Activated T-cell treated with anti-CD3 and anti-CD28 coated beads, Interleukin-2, amount 50 U/mL, for 4 hours (primary cell): Measurements from ENCODE around the gene RPL13. TPM values are rescaled to one million over a fixed set of nuclear protein-coding genes. Genes with fewer than 3 reads are reported as not detected.

Experiments used
- ATAC-seq, 2 donors: fragments of 200-7000 bp; cut with Tn5 transposase; one replicate each; pipeline ENCODE4 v1.10.0; 2021
- DNase-seq: peaks from one replicate; pipeline ENCODE4 v3.0.0-alpha.2; 2020
- H3K27me3 Mint-ChIP-seq: one replicate; pipeline ENCODE4 v1.8.0; 2021; ENCODE audit warnings: low read depth, mixed read lengths
- H3K36me3 Mint-ChIP-seq: one replicate; pipeline ENCODE4 v1.8.0; 2022; ENCODE audit warnings: mixed read lengths; ENCODE audit not compliant: insufficient read depth
- H3K4me1 Mint-ChIP-seq: one replicate; pipeline ENCODE4 v1.8.0; 2021; ENCODE audit warnings: low read depth, mixed read lengths
- H3K4me3 Mint-ChIP-seq: one replicate; pipeline ENCODE4 v1.8.0; 2021; ENCODE audit warnings: mild to moderate bottlenecking, moderate library complexity, mixed read lengths
- H3K9me3 Mint-ChIP-seq: one replicate; pipeline ENCODE4 v1.8.0; 2021; ENCODE audit warnings: mixed read lengths
- total RNA-seq, 3 donors: library from RNA; stranded (reverse); gene quantifications; one replicate each; pipeline ENCODE4 v1.2.1, GENCODE V29; 2021

Gene RPL13
- total RNA-seq, 3 donors from 2014 or later = 3,320 to 3,425 (median 3,389) TPM

DNA sequence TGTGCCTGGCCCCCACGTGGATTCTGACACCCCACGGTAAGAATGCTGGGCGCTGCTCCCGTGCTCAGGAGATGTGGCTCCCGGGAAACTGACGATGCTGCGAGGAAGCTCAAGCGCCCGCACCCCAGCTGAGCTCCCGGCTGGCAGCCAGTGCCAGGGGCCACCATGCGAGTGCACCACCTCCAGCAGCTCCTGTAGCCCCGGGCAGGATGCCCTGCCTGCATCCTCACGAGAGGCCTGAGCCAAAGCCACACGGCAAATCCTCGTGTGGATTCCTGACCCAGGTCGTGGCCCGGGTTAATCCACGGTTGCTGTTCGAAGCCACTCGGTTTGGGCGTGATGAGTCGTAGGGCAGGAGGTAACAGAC lies 41.4 kb downstream of the RPL13 start:
- H3K4me1 Mint-ChIP-seq = peaks cover 16% of the 10 kb centered on the region
- H3K27me3 Mint-ChIP-seq = peaks cover 4% of the 10 kb centered on the region
- H3K9me3 Mint-ChIP-seq = no peaks in the 10 kb centered on the region
- H3K36me3 Mint-ChIP-seq = no peaks in the 10 kb centered on the region
- no peak for DNase-seq
- H3K4me3 Mint-ChIP-seq = no peak overlapping the region
- no peak for ATAC-seq

- H3K27me3 Mint-ChIP-seq = peaks cover 4% of the 10 kb centered on the region
- peaks cover 16% of the 10 kb centered on the region for H3K4me1 Mint-ChIP-seq
- H3K9me3 Mint-ChIP-seq = no peaks in the 10 kb centered on the region
- DNase-seq = peak; percentile 68
- peak; percentile 96 to 98 for ATAC-seq
- no peak overlapping the region for H3K4me3 Mint-ChIP-seq
- H3K36me3 Mint-ChIP-seq = no peaks in the 10 kb centered on the region
Measured at GRCh38 chr16:89602273-89602951, 41.9 kb downstream of the RPL13 start.

GRCh38 chr16:89602952-89603590 lies 42.6 kb downstream of the RPL13 start:
- Mint-ChIP-seq H3K27me3 (peaks cover 4% of the 10 kb centered on the region), H3K9me3 (no peaks in the 10 kb centered on the region), H3K36me3 (no peaks in the 10 kb centered on the region), H3K4me3 (no peak overlapping the region), H3K4me1 (peaks cover 16% of the 10 kb centered on the region)
- ATAC-seq (no peak), DNase-seq (no peak)

- H3K36me3 Mint-ChIP-seq = no peaks in the 10 kb centered on the region
Measured at GRCh38 chr16:89604764-89605163, 44.3 kb downstream of the RPL13 start.

DNA sequence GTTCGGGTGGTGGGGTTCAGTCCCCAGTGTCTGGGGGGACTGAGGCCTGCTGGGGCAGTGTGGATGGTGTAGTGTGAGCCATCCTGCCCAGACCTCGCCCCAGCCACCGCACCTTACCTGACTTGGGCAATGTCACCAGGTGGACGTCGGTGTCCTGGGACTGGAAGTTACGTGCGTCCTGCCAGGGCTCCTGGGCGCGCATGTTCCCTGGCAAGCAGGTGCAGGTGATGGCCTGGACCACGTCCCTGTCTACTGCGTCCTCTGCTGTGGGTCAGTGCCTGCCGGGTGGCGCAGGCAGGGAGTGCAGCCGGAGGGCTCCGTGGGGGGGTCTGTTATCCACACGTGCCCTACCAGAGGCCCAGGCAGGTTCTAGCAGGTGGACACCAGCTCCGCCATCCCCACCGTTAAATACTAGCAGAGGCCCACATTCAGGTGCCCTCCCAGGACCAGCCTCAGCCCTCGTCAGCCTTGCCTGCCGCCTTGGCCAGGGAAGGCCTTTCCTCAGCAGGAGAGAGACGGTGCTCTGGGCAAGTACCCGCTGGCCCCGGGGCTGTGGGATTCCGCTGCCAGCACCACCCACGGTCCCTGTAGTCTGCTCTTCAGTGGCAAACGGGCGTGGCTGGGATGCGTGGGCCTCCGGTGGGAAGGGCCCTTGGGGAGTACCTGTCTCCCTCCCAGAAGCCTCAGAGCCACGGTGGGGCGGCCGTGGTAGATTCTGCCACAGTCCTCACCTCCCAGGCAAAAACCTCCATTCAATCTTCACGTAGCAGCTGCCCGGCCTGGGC lies 44.9 kb downstream of the RPL13 start:
- peaks cover 4% of the 10 kb centered on the region for H3K27me3 Mint-ChIP-seq
- no peak for ATAC-seq
- H3K4me1 Mint-ChIP-seq = peaks cover 13% of the 10 kb centered on the region
- H3K4me3 Mint-ChIP-seq = no peak overlapping the region
- H3K9me3 Mint-ChIP-seq = no peaks in the 10 kb centered on the region
- no peaks in the 10 kb centered on the region for H3K36me3 Mint-ChIP-seq
- DNase-seq = no peak

More at GRCh38 chr16:89604764-89605163, 44.3 kb downstream of the RPL13 start:
- Mint-ChIP-seq H3K4me3 (no peak overlapping the region), H3K4me1 (peaks cover 13% of the 10 kb centered on the region), H3K27me3 (peaks cover 4% of the 10 kb centered on the region), H3K9me3 (no peaks in the 10 kb centered on the region)
- ATAC-seq (no peak), DNase-seq (no peak)

DNA sequence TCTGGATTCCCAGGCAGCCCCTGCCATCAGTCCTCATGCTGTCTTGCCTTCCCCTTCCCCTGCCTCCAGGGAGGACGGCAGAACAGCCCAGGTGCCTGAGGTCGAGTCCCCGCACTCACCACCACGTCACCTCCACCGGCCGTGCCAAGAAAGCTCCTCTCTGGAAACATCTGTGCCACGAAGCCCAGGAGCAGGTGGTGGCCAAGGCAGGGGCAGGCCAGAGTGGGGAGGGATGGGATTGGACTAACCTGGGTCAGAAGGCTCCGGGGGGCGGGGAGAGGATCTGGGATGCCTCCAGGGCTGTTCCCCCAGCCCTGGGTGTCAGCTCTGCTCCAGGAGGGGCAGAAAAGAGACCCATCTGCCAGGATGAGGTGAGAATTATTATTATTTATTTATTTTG lies 45.5 kb downstream of the RPL13 start:
- peaks cover 13% of the 10 kb centered on the region for H3K4me1 Mint-ChIP-seq
- no peaks in the 10 kb centered on the region for H3K36me3 Mint-ChIP-seq
- no peak for ATAC-seq
- H3K27me3 Mint-ChIP-seq = peaks cover 4% of the 10 kb centered on the region
- no peaks in the 10 kb centered on the region for H3K9me3 Mint-ChIP-seq
- no peak for DNase-seq
- H3K4me3 Mint-ChIP-seq = no peak overlapping the region

GRCh38 chr16:89607453-89607852 lies 47.0 kb downstream of the RPL13 start:
- Mint-ChIP-seq H3K4me3 (no peak overlapping the region), H3K27me3 (peaks cover 7% of the 10 kb centered on the region), H3K36me3 (no peaks in the 10 kb centered on the region), H3K9me3 (no peaks in the 10 kb centered on the region), H3K4me1 (peaks cover 7% of the 10 kb centered on the region)
- no peak for ATAC-seq
- DNase-seq = no peak

GRCh38 chr16:89607937-89608740 lies 47.7 kb downstream of the RPL13 start:
- Mint-ChIP-seq H3K9me3 (no peaks in the 10 kb centered on the region), H3K27me3 (peaks cover 4% of the 10 kb centered on the region), H3K4me1 (peaks cover under 1% of the 10 kb centered on the region), H3K4me3 (no peak overlapping the region), H3K36me3 (no peaks in the 10 kb centered on the region)
- ATAC-seq = no peak
- no peak for DNase-seq

DNA sequence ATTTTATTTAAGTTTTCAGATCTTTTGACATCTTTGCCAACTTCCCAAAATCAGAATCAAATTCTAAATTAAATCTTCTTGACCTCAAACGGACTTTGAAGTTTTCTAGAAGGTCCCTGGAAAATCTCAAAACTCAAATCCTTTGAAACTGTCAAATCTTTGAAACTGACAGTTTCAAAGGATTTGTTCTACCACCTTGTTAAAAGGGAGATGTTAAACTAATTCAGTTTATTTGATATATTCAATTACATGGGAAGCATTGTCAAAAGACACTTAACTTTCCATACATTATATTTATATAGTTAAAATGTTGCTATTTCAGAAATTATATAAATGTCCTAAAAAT lies 49.6 kb downstream of the RPL13 start:
- DNase-seq (no peak), ATAC-seq (no peak)
- no peak overlapping the region for H3K4me3 Mint-ChIP-seq
- no peaks in the 10 kb centered on the region for H3K36me3 Mint-ChIP-seq
- peaks cover 3% of the 10 kb centered on the region for H3K4me1 Mint-ChIP-seq
- H3K27me3 Mint-ChIP-seq = peaks cover 3% of the 10 kb centered on the region
- no peaks in the 10 kb centered on the region for H3K9me3 Mint-ChIP-seq

DNA sequence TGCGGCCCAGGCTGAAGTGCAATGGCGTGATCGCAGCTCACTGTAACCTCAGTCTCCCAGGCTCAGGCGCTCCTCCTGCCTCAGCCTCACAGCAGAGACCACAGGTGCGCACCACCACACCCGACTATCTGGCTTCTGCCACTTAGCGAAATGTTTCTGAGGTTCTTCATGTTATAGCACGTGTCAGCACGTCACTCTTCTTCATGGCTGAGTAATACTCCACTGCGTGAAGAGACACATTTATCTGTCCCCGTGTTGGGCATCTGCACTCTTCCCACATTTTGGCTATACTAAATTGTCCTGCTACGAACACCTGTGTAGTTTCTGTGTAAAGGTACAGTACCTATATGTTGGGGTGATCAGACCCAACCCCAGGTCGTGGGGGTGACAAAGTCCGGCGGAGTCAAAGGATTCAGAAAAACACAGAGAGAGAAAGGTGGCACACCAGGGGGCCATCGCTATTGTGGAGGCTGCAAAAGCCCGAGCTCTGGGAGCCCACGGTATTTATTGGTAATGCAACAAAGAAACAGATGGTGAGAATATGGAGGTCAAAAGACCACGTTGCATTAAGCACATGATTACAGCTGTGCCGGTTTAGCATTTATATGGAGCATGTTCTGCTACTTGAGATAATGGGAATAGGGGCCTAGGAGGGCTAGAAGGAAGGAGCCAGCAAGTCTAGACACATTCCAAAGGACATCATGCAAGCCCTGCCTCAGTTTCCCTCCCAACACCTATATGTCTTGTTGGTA lies 52.1 kb downstream of the RPL13 start:
- no peak overlapping the region for H3K4me3 Mint-ChIP-seq
- H3K36me3 Mint-ChIP-seq = no peaks in the 10 kb centered on the region
- no peaks in the 10 kb centered on the region for H3K9me3 Mint-ChIP-seq
- no peak for DNase-seq
- ATAC-seq = no peak
- H3K4me1 Mint-ChIP-seq = peaks cover 15% of the 10 kb centered on the region
- H3K27me3 Mint-ChIP-seq = peaks cover 3% of the 10 kb centered on the region

- Mint-ChIP-seq H3K27me3 (peaks cover 3% of the 10 kb centered on the region), H3K4me3 (no peak within 1 kb of the TSS), H3K36me3 (no peaks in the 10 kb centered on the region), H3K4me1 (peaks cover 15% of the 10 kb centered on the region), H3K9me3 (no peaks in the 10 kb centered on the region)
- no peak for DNase-seq
- ATAC-seq = no peak
Measured at GRCh38 chr16:89613231-89613953, 52.9 kb downstream of the RPL13 start, which contains the start of gene DPEP1. TSS of gene DPEP1 (plus strand) at chr16:89613642. CDS start at chr16:89630411, 16,769 bp downstream.

DNA sequence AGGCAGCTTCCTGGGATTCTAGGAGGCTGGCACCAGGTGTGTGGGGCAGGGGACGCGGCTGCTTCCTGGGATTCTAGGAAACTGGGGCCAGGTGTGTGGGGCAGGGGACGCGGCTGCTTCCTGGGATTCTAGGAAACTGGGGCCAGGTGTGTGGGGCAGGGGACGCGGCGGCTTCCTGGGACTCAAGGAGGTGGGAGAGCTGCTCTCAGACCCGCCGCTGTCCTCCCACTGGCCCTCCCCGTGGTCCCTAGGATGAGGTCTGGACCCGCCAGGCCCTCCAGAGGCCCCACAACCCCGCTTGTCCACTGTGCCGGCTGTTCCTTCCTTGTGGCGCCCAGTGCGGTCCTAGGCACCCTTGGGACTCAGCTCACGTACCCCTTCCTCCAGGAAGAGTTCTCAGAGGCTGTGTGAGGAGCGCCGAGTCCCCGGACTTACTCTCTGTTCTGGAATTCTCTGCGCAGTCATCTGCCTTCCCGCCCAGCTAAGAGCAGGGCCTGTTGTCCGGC lies 53.5 kb downstream of the RPL13 start:
- H3K27me3 Mint-ChIP-seq = peaks cover 3% of the 10 kb centered on the region
- no peaks in the 10 kb centered on the region for H3K9me3 Mint-ChIP-seq
- no peaks in the 10 kb centered on the region for H3K36me3 Mint-ChIP-seq
- peaks cover 15% of the 10 kb centered on the region for H3K4me1 Mint-ChIP-seq
- ATAC-seq = no peak
- DNase-seq = no peak
- no peak overlapping the region for H3K4me3 Mint-ChIP-seq
